Osteocyte (in vitro differentiated cells): Measurements from ENCODE around the gene C4B. TPM values are rescaled to one million over a fixed set of nuclear protein-coding genes. Genes with fewer than 3 reads are reported as not detected.
"Not testable (repeated sequence)": the region's sequence is repeated elsewhere in the genome, so short reads cannot be mapped to it uniquely, and the experiment has no call there.

Source experiments
- DNase-seq: peaks from one replicate; pipeline ENCODE4 v3.0.0; 2021; ENCODE audit warnings: mixed read lengths; ENCODE audit not compliant: unreplicated experiment; ENCODE audit errors: extremely low spot score
- H3K27ac Mint-ChIP-seq: one replicate; pipeline ENCODE4 v1.8.0; 2021; ENCODE audit warnings: mild to moderate bottlenecking, mixed read lengths; ENCODE audit not compliant: unreplicated experiment
- H3K27me3 Mint-ChIP-seq: one replicate; pipeline ENCODE4 v1.8.0; 2021; ENCODE audit warnings: mixed read lengths; ENCODE audit not compliant: unreplicated experiment
- H3K36me3 Mint-ChIP-seq: one replicate; pipeline ENCODE4 v1.8.0; 2021; ENCODE audit warnings: mixed read lengths; ENCODE audit not compliant: unreplicated experiment
- H3K4me1 Mint-ChIP-seq: one replicate; pipeline ENCODE4 v1.8.0; 2021; ENCODE audit warnings: mixed read lengths; ENCODE audit not compliant: unreplicated experiment
- H3K4me3 Mint-ChIP-seq: one replicate; pipeline ENCODE4 v1.8.0; 2021; ENCODE audit warnings: mild to moderate bottlenecking, moderate library complexity, mixed read lengths; ENCODE audit not compliant: unreplicated experiment
- H3K9me3 Mint-ChIP-seq: one replicate; pipeline ENCODE4 v1.8.0; 2021; ENCODE audit warnings: mixed read lengths; ENCODE audit not compliant: unreplicated experiment
- total RNA-seq: library from RNA; stranded (reverse); gene quantifications from 2 replicates; pipeline ENCODE4 v1.2.1, GENCODE V29; 2021

The C4B gene
- total RNA-seq, 1 donor from 2014 or later: 10.5 TPM

GRCh38 chr6:32028631-32029030, 14.0 kb downstream of the C4B start:
- H3K4me3 Mint-ChIP-seq, H3K27me3 Mint-ChIP-seq, H3K4me1 Mint-ChIP-seq, DNase-seq, H3K9me3 Mint-ChIP-seq, H3K27ac Mint-ChIP-seq, H3K36me3 Mint-ChIP-seq: not testable (repeated sequence)

GRCh38 chr6:32029553-32029952, 15.0 kb downstream of the C4B start:
- H3K4me3 Mint-ChIP-seq, H3K27me3 Mint-ChIP-seq, H3K36me3 Mint-ChIP-seq, H3K4me1 Mint-ChIP-seq, DNase-seq, H3K27ac Mint-ChIP-seq, H3K9me3 Mint-ChIP-seq: not testable (repeated sequence)

GRCh38 chr6:32035283-32036013, 20.9 kb downstream of the C4B start:
- not testable (repeated sequence) for H3K4me3 Mint-ChIP-seq, H3K4me1 Mint-ChIP-seq, H3K27me3 Mint-ChIP-seq, DNase-seq, H3K36me3 Mint-ChIP-seq, H3K27ac Mint-ChIP-seq, H3K9me3 Mint-ChIP-seq

GRCh38 chr6:32037136-32037535, 22.5 kb downstream of the C4B start:
- not testable (repeated sequence) for H3K36me3 Mint-ChIP-seq, H3K4me3 Mint-ChIP-seq, H3K27ac Mint-ChIP-seq, H3K9me3 Mint-ChIP-seq, H3K4me1 Mint-ChIP-seq, H3K27me3 Mint-ChIP-seq, DNase-seq

GRCh38 chr6:32037598-32038524, 23.3 kb downstream of the C4B start, which contains the start of gene CYP21A2:
Gene CYP21A2 (plus strand): TSS chr6:32038415. CDS start chr6:32038423, 8 bp downstream.
- H3K27ac Mint-ChIP-seq, DNase-seq, H3K9me3 Mint-ChIP-seq, H3K36me3 Mint-ChIP-seq, H3K4me1 Mint-ChIP-seq, H3K4me3 Mint-ChIP-seq, H3K27me3 Mint-ChIP-seq: not testable (repeated sequence)

- H3K36me3 Mint-ChIP-seq, H3K9me3 Mint-ChIP-seq, H3K27me3 Mint-ChIP-seq, H3K27ac Mint-ChIP-seq, H3K4me1 Mint-ChIP-seq, H3K4me3 Mint-ChIP-seq, DNase-seq: not testable (repeated sequence)
Measured at GRCh38 chr6:32038878-32039277, 24.3 kb downstream of the C4B start.

- H3K36me3 Mint-ChIP-seq, H3K27ac Mint-ChIP-seq, H3K4me1 Mint-ChIP-seq, H3K4me3 Mint-ChIP-seq, DNase-seq, H3K9me3 Mint-ChIP-seq, H3K27me3 Mint-ChIP-seq: not testable (repeated sequence)
Measured at GRCh38 chr6:32039321-32040274, 25.0 kb downstream of the C4B start.

GRCh38 chr6:32040299-32041049, 25.9 kb downstream of the C4B start:
- DNase-seq, H3K9me3 Mint-ChIP-seq, H3K4me3 Mint-ChIP-seq, H3K27ac Mint-ChIP-seq, H3K4me1 Mint-ChIP-seq, H3K27me3 Mint-ChIP-seq, H3K36me3 Mint-ChIP-seq: not testable (repeated sequence)

- H3K9me3 Mint-ChIP-seq, H3K4me3 Mint-ChIP-seq, H3K4me1 Mint-ChIP-seq, H3K36me3 Mint-ChIP-seq, H3K27ac Mint-ChIP-seq, DNase-seq, H3K27me3 Mint-ChIP-seq: not testable (repeated sequence)
Measured at GRCh38 chr6:32041050-32041321, 26.4 kb downstream of the C4B start.

- not testable (repeated sequence) for H3K27me3 Mint-ChIP-seq, H3K9me3 Mint-ChIP-seq, H3K36me3 Mint-ChIP-seq, H3K27ac Mint-ChIP-seq, H3K4me1 Mint-ChIP-seq, DNase-seq, H3K4me3 Mint-ChIP-seq
Measured at GRCh38 chr6:32041385-32041784, 26.8 kb downstream of the C4B start.

- H3K36me3 Mint-ChIP-seq, H3K27me3 Mint-ChIP-seq, H3K4me3 Mint-ChIP-seq, H3K27ac Mint-ChIP-seq, DNase-seq, H3K9me3 Mint-ChIP-seq: not testable (repeated sequence)
- peaks cover 16% of the 10 kb centered on the region for H3K4me1 Mint-ChIP-seq
Measured at GRCh38 chr6:32042276-32042675, 27.7 kb downstream of the C4B start.
